Activated CD4-positive, alpha-beta memory T cell treated with anti-CD3 and anti-CD28 coated beads for 36 hours (primary cell): ENCODE results near the gene TMEM231. TPM values are rescaled to one million over a fixed set of nuclear protein-coding genes. Genes with fewer than 3 reads are reported as not detected.
A peak's percentile ranks its signal among the peaks of the same experiment; 100 is the strongest.

ENCODE experiments used
- CTCF ChIA-PET: fragments of 350-600 bp; sonication (Branson Sonifier 250); formaldehyde crosslinking; loops from one replicate; lab custom pipeline; 2021; ENCODE audit warnings: antibody characterized with exemption, inconsistent platforms; lab: Charles Lee
- POLR2A ChIA-PET: fragments of 350-600 bp; sonication (Branson Sonifier 250); formaldehyde crosslinking; loops from one replicate; lab custom pipeline; 2021; ENCODE audit warnings: antibody characterized with exemption; lab: Charles Lee
- DNase-seq: peaks from one replicate; pipeline ENCODE4 v3.0.0-alpha.2; 2020
- H3K27ac Mint-ChIP-seq: one replicate; pipeline ENCODE4 v1.8.0; 2021; ENCODE audit warnings: mixed read lengths
- H3K27me3 Mint-ChIP-seq: one replicate; pipeline ENCODE4 v1.8.0; 2021; ENCODE audit warnings: mixed read lengths
- H3K36me3 Mint-ChIP-seq: one replicate; pipeline ENCODE4 v1.8.0; 2021; ENCODE audit warnings: mixed read lengths
- H3K4me1 Mint-ChIP-seq: one replicate; pipeline ENCODE4 v1.8.0; 2021; ENCODE audit warnings: low read depth, mixed read lengths
- H3K4me3 Mint-ChIP-seq: one replicate; pipeline ENCODE4 v1.8.0; 2021; ENCODE audit warnings: mild to moderate bottlenecking, mixed read lengths
- H3K9me3 Mint-ChIP-seq: one replicate; pipeline ENCODE4 v1.8.0; 2021; ENCODE audit warnings: mixed read lengths
- intact Hi-C: fragments of 100-400 bp; cut with micrococcal nuclease; formaldehyde crosslinking; loops from one replicate; pipeline ENCODE4 v1.15.1; 2023
- total RNA-seq, 2 experiments: library from RNA; stranded (reverse); gene quantifications; one replicate each; pipeline ENCODE4 v1.2.3, GENCODE V29; 2021

TMEM231 gene
- total RNA-seq, 2 experiments from 2014 or later, result 4.6 to 5.3 TPM

- Mint-ChIP-seq H3K27me3 (no peaks in the 10 kb centered on the region), H3K4me1 (peaks cover 17% of the 10 kb centered on the region), H3K9me3 (no peaks in the 10 kb centered on the region), H3K27ac (peak overlapping the region; percentile 26), H3K36me3 (peaks cover 25% of the 10 kb centered on the region), H3K4me3 (no peak overlapping the region)
- intact Hi-C loops, result no loop called here
- ChIA-PET CTCF (no interaction called here), POLR2A (no interaction called here)
- DNase-seq, result no peak
These were observed 23.3 kb upstream of the TMEM231 start for GRCh38 chr16:75579281-75579834.

GRCh38 chr16:75578725-75579124, 22.7 kb upstream of the TMEM231 start:
- POLR2A ChIA-PET, result no interaction called here
- Mint-ChIP-seq H3K4me3 (no peak overlapping the region), H3K9me3 (no peaks in the 10 kb centered on the region), H3K4me1 (peaks cover 17% of the 10 kb centered on the region), H3K36me3 (peaks cover 28% of the 10 kb centered on the region), H3K27me3 (no peaks in the 10 kb centered on the region), H3K27ac (peak overlapping the region; percentile 26)
- intact Hi-C loops, result no loop called here
- DNase-seq, result no peak
- CTCF ChIA-PET, result no interaction called here

GRCh38 chr16:75578212-75578611, 22.2 kb upstream of the TMEM231 start:
- H3K4me1 Mint-ChIP-seq, result peaks cover 21% of the 10 kb centered on the region
- CTCF ChIA-PET, result no interaction called here
- H3K27ac Mint-ChIP-seq, result no peak overlapping the region

GRCh38 chr16:75576384-75576811, 20.3 kb upstream of the TMEM231 start:
- ChIA-PET POLR2A (no interaction called here), CTCF (no interaction called here)
- DNase-seq, result no peak
- intact Hi-C loops, result no loop called here
- no peak overlapping the region for H3K4me3 Mint-ChIP-seq
- H3K9me3 Mint-ChIP-seq, result no peaks in the 10 kb centered on the region
- peak overlapping the region; percentile 23 for H3K27ac Mint-ChIP-seq
- H3K27me3 Mint-ChIP-seq, result no peaks in the 10 kb centered on the region
- H3K36me3 Mint-ChIP-seq, result peaks cover 39% of the 10 kb centered on the region
- peaks cover 29% of the 10 kb centered on the region for H3K4me1 Mint-ChIP-seq

More at GRCh38 chr16:75578212-75578611, 22.2 kb upstream of the TMEM231 start:
- Mint-ChIP-seq H3K9me3 (no peaks in the 10 kb centered on the region), H3K27me3 (no peaks in the 10 kb centered on the region), H3K4me3 (no peak overlapping the region), H3K36me3 (peaks cover 30% of the 10 kb centered on the region)
- no peak for DNase-seq
- POLR2A ChIA-PET, result no interaction called here
- intact Hi-C loops, result no loop called here

GRCh38 chr16:75575958-75576357, 19.9 kb upstream of the TMEM231 start:
- no peak for DNase-seq
- H3K4me3 Mint-ChIP-seq, result no peak overlapping the region
- no peaks in the 10 kb centered on the region for H3K9me3 Mint-ChIP-seq
- POLR2A ChIA-PET, result no interaction called here
- peaks cover 43% of the 10 kb centered on the region for H3K36me3 Mint-ChIP-seq
- CTCF ChIA-PET, result no interaction called here
- H3K27me3 Mint-ChIP-seq, result no peaks in the 10 kb centered on the region
- H3K27ac Mint-ChIP-seq, result peak overlapping the region; percentile 23
- peaks cover 32% of the 10 kb centered on the region for H3K4me1 Mint-ChIP-seq
- intact Hi-C loops, result no loop called here

- intact Hi-C loops, result no loop called here
- H3K4me3 Mint-ChIP-seq, result no peak overlapping the region
- no peak overlapping the region for H3K27ac Mint-ChIP-seq
- no peaks in the 10 kb centered on the region for H3K27me3 Mint-ChIP-seq
- H3K9me3 Mint-ChIP-seq, result no peaks in the 10 kb centered on the region
- peaks cover 35% of the 10 kb centered on the region for H3K4me1 Mint-ChIP-seq
- H3K36me3 Mint-ChIP-seq, result peaks cover 37% of the 10 kb centered on the region
- ChIA-PET POLR2A (no interaction called here), CTCF (interaction anchor here (0.9 to 1.9 kb wide), 2 partner anchors 57 to 103 kb away, joined by 3 to 4 read pairs; no protein-coding TSS in a partner anchor)
- no peak for DNase-seq
These were observed 17.9 kb upstream of the TMEM231 start for GRCh38 chr16:75573955-75574354.

- intact Hi-C loops, result no loop called here
- peaks cover 33% of the 10 kb centered on the region for H3K36me3 Mint-ChIP-seq
- CTCF ChIA-PET, result interaction anchor here (1.9 kb wide), 1 partner anchor 56 kb away, joined by 4 read pairs; no protein-coding TSS in a partner anchor
These were observed 17.0 kb upstream of the TMEM231 start for GRCh38 chr16:75572864-75573542.

GRCh38 chr16:75570396-75571065, 14.5 kb upstream of the TMEM231 start:
- peaks cover 47% of the 10 kb centered on the region for H3K4me1 Mint-ChIP-seq
- ChIA-PET POLR2A (no interaction called here), CTCF (no interaction called here)
- intact Hi-C loops, result no loop called here
- H3K27ac Mint-ChIP-seq, result no peak overlapping the region
- DNase-seq, result no peak
- peaks cover 29% of the 10 kb centered on the region for H3K36me3 Mint-ChIP-seq
- H3K27me3 Mint-ChIP-seq, result no peaks in the 10 kb centered on the region
- H3K4me3 Mint-ChIP-seq, result no peak overlapping the region
- no peaks in the 10 kb centered on the region for H3K9me3 Mint-ChIP-seq

More at GRCh38 chr16:75572864-75573542, 17.0 kb upstream of the TMEM231 start:
- POLR2A ChIA-PET, result interaction anchor here (0.7 kb wide), 1 partner anchor 49 kb away, joined by 3 read pairs; no protein-coding TSS in a partner anchor
- no peak overlapping the region for H3K4me3 Mint-ChIP-seq
- no peaks in the 10 kb centered on the region for H3K27me3 Mint-ChIP-seq
- H3K9me3 Mint-ChIP-seq, result no peaks in the 10 kb centered on the region
- DNase-seq, result no peak
- peak overlapping the region; percentile 13 for H3K27ac Mint-ChIP-seq
- peaks cover 38% of the 10 kb centered on the region for H3K4me1 Mint-ChIP-seq

GRCh38 chr16:75567911-75568310, 11.9 kb upstream of the TMEM231 start:
- no peak for DNase-seq
- H3K9me3 Mint-ChIP-seq, result no peaks in the 10 kb centered on the region
- POLR2A ChIA-PET, result interaction anchor here (3.7 kb wide), 1 partner anchor 54 kb away, joined by 17 read pairs; the partner anchor contains the start of gene ADAT1
- peak overlapping the region; percentile 94 for H3K4me3 Mint-ChIP-seq
- CTCF ChIA-PET, result interaction anchor here (0.9 to 1.4 kb wide), 5 partner anchors 17 to 369 kb away, joined by 3 to 6 read pairs (median 4); partner anchors contain the start of genes KARS1 and TERF2IP
- intact Hi-C loops, result loop anchor here (2.0 to 5.0 kb wide), 2 partner anchors 194 to 1623 kb away; partner anchors contain the start of gene MON1B
- H3K27ac Mint-ChIP-seq, result no peak overlapping the region
- H3K36me3 Mint-ChIP-seq, result peaks cover 18% of the 10 kb centered on the region
- H3K4me1 Mint-ChIP-seq, result peaks cover 48% of the 10 kb centered on the region
- peaks cover 7% of the 10 kb centered on the region for H3K27me3 Mint-ChIP-seq

GRCh38 chr16:75566758-75567255, 10.8 kb upstream of the TMEM231 start:
- H3K9me3 Mint-ChIP-seq, result no peaks in the 10 kb centered on the region
- peak; percentile 45 for DNase-seq
- H3K36me3 Mint-ChIP-seq, result peaks cover 12% of the 10 kb centered on the region
- H3K27me3 Mint-ChIP-seq, result peaks cover 7% of the 10 kb centered on the region
- ChIA-PET POLR2A (interaction anchor here (1.1 to 3.7 kb wide), 4 partner anchors 11 to 82 kb away, joined by 3 to 17 read pairs (median 6); partner anchors contain the start of genes ADAT1, KARS1, TERF2IP and TMEM231), CTCF (interaction anchor here (1.0 to 3.8 kb wide), 6 partner anchors 45 to 197 kb away, joined by 4 to 19 read pairs (median 4); partner anchors contain the start of genes KARS1, TERF2IP and TMEM170A)
- intact Hi-C loops, result loop anchor here (1.0 to 5.0 kb wide), 5 partner anchors 56 to 1624 kb away; partner anchors contain the start of genes ADAT1, CFDP1, MON1B and TMEM170A
- peaks cover 41% of the 10 kb centered on the region for H3K4me1 Mint-ChIP-seq
- peak overlapping the region; percentile 94 for H3K4me3 Mint-ChIP-seq
- no peak overlapping the region for H3K27ac Mint-ChIP-seq

- ChIA-PET POLR2A (interaction anchor here (1.1 to 3.7 kb wide), 4 partner anchors 10 to 83 kb away, joined by 3 to 17 read pairs (median 6); partner anchors contain the start of genes ADAT1, KARS1, TERF2IP and TMEM231), CTCF (interaction anchor here (0.6 to 3.8 kb wide), 7 partner anchors 11 to 101 kb away, joined by 3 to 19 read pairs (median 6); partner anchors contain the start of genes ADAT1, TMEM170A and TMEM231)
- peak within 1 kb of the TSS; percentile 94 for H3K4me3 Mint-ChIP-seq
- H3K27me3 Mint-ChIP-seq, result peaks cover 7% of the 10 kb centered on the region
- intact Hi-C loops, result loop anchor here (1.0 to 5.0 kb wide), 5 partner anchors 57 to 1625 kb away; partner anchors contain the start of genes ADAT1, CFDP1, MON1B and TMEM170A
- no peaks in the 10 kb centered on the region for H3K9me3 Mint-ChIP-seq
- H3K4me1 Mint-ChIP-seq, result peaks cover 39% of the 10 kb centered on the region
- peaks cover 9% of the 10 kb centered on the region for H3K36me3 Mint-ChIP-seq
- H3K27ac Mint-ChIP-seq, result peak within 1 kb of the TSS; percentile 85
- peak; percentile 92 for DNase-seq
These were observed 10.1 kb upstream of the TMEM231 start, which contains the start of gene GABARAPL2 for GRCh38 chr16:75566040-75566757. Gene GABARAPL2, plus strand, starts transcription at chr16:75566379. Its CDS starts 108 bp downstream, at chr16:75566487.
